HG02970 (cell line): ENCODE data around the gene DEAF1.
A peak's percentile ranks its signal among the peaks of the same experiment; 100 is the strongest.
"Not testable (repeated sequence)": the region's sequence is repeated elsewhere in the genome, so short reads cannot be mapped to it uniquely, and the experiment has no call there.

Experiments
- ATAC-seq: cut with Tn5 transposase; IDR thresholded peaks from one replicate; pipeline ENCODE4 v1.9.1; 2021; ENCODE audit warnings: mild to moderate bottlenecking, moderate library complexity, moderate number of reproducible peaks; ENCODE audit not compliant: unreplicated experiment, low FRiP score

The DEAF1 gene, protein sequence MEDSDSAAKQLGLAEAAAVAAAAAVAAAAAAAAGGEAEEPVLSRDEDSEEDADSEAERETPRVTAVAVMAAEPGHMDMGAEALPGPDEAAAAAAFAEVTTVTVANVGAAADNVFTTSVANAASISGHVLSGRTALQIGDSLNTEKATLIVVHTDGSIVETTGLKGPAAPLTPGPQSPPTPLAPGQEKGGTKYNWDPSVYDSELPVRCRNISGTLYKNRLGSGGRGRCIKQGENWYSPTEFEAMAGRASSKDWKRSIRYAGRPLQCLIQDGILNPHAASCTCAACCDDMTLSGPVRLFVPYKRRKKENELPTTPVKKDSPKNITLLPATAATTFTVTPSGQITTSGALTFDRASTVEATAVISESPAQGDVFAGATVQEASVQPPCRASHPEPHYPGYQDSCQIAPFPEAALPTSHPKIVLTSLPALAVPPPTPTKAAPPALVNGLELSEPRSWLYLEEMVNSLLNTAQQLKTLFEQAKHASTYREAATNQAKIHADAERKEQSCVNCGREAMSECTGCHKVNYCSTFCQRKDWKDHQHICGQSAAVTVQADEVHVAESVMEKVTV

GRCh38 chr11:694563-695287, at the start of gene DEAF1:
Gene DEAF1 (minus strand): TSS chr11:695222. CDS start chr11:695047, 175 bp downstream.
- peak; percentile 73 for ATAC-seq

GRCh38 chr11:742571-743201, 47.7 kb upstream of the DEAF1 start:
- ATAC-seq = no peak

DNA sequence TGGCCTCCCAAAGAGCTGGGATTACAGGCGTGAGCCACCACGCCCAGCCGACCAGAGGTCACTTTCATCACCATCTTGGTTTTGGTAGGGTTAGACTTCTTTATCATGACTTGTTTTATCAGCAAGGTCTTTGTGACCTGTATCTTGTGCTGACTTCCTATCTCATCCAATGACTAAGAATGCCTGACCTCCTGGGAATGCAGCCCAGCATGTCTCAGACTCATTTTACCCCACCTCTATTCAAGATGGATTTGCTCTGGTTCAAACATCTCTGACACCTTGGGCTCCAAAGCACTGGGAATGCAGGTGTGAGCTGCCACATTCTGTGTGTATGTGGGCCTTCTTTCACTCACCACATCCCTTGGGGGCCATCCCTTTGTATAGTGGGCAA, 47.1 kb upstream of the DEAF1 start:
- ATAC-seq = no peak

GRCh38 chr11:737899-738298, 42.9 kb upstream of the DEAF1 start:
- not testable (repeated sequence) for ATAC-seq

- ATAC-seq = no peak
Measured at GRCh38 chr11:737366-737765, 42.3 kb upstream of the DEAF1 start.

DNA sequence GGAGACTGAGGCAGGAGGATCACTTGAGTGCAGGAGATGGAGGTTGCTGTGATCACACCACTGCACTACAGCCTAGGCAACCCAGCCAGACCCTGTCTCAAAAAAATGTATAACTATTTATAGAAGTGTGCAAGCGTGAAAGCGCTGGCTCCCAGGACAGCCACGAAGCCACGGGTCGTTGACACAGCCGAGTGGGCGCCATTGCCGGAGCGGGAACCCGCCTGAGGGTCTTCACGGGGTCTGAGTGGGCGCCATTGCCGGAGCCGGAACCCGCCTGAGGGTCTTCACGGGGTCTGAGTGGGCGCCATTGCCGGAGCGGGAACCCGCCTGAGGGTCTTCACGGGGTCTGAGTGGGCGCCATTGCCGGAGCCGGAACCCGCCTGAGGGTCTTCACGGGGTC, 39.5 kb upstream of the DEAF1 start:
- ATAC-seq = not testable (repeated sequence)

DNA sequence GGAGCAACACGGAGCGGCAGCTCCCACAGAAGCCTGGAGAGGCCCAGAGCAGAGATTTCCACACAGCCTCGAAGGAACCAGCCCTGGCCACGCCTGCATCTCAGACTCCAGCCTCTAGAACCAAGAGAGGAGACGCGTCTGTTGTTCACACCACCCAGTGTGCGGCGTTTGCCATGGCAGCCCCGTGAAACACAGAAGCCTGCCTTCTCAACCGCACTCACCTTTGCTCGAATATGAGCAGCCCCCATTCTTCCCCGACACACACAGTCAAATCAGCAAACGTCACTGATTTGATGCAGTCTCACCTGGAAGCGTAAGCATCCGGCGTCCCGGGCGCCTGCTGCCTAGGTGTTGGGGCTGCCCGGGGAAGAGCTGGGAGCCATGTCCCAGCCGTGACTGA, 38.0 kb upstream of the DEAF1 start:
- ATAC-seq = no peak

DNA sequence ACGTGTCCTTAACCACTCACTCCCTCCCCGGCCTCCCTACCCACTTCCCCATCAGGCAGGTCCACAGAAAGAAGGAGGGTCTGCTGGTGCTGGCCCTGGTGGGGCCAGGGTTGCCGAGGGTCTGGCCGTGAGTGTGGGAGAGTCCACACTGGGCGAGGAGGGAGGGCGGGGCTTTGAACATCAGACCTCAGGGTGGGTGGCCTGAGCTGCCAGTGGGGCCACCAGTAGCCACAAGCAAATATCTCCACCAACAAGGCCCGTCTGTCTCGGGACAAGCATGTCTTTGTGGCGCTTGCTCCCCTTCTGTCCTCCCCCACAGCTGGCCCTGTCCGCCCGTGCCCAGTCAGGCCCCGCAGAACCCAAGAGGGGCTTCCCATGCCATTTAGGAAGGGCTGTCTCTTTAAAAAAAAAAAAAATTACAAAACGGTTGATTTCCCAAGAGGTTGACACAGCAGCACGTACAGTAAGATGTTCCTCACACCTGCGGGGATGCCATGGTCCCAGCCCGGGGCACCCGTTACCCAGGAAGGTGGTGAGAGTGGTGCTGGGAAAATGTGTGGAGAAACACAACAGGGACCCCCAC, 34.6 kb upstream of the DEAF1 start:
- no peak for ATAC-seq

DNA sequence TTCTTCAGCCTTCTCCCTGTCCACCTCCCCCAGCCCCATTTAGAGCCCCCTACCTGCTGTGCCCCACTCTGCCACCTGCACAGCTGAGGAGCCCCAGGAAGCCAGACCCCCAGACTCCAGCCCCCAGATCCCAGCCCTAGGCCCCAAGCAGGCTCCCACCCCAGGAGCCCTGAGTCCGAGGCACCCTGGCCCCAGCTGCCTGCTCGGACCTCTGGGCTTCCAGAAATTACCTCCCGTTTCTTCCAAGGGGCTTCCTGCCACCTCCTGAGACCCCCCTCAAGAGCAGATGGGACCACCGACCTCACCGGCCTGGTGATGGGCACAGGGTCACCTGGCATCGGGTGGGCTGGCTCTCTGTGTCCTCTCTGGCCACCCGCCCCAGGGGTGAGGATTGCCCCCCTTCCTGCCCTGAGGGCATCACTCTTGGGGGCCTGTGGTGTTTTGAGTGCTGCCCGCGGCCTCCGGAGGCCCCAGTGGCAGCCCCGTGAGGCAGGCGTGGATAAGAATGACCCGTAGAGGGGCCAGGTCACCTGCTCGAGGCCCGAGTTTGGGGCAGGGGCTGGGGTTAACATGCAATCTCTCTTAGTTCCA, 34.0 kb upstream of the DEAF1 start:
- no peak for ATAC-seq

DNA sequence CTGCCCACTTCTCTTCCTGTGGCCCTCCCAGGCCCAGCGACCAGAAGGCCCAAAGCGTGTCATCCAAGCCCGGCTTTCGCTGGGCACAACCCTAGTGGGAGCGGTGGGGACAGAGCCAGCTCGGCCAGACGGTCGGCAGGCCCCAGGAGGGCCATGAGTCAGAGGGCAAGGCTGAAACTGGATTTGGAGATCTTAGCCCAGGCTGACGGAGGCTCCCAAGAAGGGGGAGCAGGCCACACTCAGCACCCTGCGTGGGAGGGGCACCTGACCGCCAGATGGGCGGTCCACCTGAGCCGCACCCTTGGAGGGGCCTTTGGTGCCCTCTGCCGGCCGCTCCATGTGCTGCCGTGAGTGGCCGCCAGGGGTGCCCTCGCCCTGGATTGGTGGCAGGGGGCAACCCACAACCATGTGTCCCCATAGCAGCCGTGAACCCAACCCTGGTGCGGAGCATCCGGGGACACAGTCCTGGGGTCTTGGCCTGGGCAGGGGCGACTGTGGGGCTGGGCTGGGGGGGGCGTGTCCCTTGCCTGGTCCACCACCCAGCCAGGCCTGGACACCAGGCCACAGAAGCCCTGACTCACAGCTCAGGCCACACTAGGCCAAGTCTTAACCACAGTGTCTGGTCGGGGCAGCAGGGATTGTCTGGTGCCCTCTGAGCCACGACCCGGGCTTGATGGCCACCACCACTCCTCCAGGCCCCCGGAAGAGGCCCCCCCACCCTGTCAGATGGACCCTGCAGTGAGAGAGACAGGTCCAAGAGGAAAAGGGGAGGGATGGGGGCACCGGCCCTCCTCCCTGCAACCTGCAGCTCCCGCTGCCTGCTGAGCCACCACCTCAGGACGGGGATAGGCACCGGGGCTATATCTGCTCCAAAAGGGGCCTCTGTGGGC, 33.1 kb upstream of the DEAF1 start:
- ATAC-seq = no peak

DNA sequence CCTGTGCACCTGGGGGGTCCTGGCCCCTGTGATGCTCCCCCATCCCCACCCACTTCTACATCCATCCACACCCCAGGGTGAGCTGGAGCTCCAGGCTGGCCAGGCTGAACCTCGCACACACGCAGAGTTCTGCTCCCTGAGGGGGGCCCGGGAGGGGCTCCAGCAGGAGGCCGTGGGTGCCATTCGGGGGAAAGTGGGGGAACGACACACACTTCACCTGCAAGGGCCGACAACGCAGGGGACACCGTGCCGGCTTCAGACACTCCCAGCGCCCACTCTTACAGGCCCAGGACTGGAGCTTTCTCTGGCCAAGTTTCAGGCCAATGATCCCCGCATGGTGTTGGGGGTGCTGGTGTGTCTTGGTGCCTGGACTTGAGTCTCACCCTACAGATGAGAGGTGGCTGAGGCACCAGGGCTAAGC, 32.3 kb upstream of the DEAF1 start:
- no peak for ATAC-seq

DNA sequence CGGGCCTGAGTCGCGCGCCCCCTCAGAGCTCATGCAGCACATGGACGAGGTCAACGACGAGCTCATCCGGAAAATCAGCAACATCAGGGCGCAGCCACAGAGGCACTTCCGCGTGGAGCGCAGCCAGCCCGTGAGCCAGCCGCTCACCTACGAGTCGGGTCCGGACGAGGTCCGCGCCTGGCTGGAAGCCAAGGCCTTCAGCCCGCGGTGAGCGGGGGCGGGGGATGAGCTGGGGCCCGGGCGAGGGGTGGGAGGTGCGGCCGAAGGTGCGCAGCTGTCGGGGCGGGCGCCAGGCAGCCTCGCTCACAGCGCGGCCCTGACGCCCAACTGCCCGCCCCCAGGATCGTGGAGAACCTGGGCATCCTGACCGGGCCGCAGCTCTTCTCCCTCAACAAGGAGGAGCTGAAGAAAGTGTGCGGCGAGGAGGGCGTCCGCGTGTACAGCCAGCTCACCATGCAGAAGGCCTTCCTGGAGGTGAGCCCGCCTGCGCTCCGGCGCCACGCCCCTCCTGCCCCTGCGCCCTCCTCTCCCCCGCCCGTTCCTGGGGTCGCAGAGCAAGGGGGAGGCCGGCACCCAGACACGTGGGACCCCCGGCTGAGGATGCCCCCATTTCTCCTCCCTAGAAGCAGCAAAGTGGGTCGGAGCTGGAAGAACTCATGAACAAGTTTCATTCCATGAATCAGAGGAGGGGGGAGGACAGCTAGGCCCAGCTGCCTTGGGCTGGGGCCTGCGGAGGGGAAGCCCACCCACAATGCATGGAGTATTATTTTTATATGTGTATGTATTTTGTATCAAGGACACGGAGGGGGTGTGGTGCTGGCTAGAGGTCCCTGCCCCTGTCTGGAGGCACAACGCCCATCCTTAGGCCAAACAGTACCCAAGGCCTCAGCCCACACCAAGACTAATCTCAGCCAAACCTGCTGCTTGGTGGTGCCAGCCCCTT, 31.5 kb upstream of the DEAF1 start:
- no peak for ATAC-seq

GRCh38 chr11:725624-726202, 30.7 kb upstream of the DEAF1 start:
- no peak for ATAC-seq

DNA sequence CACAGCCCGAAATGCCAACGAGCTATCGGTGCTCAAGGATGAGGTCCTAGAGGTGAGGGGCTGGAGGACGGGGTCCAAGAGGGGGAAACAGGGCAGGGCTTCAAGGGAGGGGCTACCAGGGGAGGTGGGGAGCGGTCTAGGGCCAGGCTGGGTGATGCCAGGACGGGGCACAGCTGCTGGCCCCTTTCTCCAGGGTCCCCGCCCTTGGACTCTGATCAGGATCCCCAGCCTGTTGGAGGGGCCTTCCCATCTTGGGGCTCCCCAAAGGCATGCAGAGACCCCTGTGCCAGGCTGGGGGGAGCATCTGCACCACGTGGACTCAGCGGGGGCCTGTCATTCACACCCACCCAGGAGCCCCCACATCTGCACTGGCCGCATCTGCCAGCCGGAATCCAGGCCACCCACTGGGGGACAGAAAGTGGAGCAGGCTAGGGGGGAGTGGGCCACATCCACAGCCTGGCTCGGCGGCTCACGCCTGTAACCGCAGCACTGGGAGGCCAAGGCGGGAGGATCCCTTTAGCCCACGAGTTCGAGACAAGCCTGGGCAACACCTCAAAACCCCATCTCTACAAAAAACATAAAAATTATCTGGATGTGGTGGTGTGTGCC, 29.9 kb upstream of the DEAF1 start:
- ATAC-seq = no peak

- ATAC-seq = no peak
Measured at GRCh38 chr11:724049-724777, 29.2 kb upstream of the DEAF1 start.

DNA sequence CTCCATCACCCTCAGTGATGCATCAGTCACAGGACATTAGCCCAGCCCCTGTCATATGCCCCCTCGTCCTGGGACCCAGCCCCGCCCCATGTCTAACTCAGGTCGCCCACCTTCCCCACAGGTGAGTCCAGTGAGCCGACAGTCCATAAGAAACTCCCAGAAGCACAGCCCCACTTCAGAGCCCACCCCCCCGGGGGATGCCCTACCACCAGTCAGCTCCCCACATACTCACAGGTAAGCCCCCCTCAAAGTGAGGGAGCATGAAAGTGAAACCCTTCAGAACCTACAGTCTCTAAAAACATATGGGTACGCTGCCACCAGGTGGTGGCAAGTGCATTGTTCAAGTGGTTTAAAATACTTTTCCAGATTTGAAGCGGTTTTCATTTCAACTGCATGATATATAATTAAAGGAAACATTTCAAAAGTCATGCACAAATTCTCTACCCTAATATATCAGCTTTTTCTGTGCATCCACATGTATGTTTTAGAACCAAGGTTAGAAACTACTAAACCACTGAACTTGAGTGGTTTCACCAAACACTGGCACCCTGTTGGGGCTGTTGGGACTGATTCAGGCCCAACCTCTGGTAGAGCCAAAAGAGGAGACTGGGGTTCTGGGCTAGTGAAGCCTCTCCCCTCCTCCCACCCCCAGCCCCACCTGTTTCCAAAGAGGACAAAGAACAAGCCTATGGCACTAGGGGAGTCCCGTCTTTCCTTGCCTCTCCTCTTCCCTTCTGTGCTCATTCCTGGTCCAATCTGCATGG, 28.3 kb upstream of the DEAF1 start:
- no peak for ATAC-seq
